Naive thymus-derived CD8-positive, alpha-beta T cell (primary cell): ENCODE results near the gene TBC1D22A. TPM values are rescaled to one million over a fixed set of nuclear protein-coding genes. Genes with fewer than 3 reads are reported as not detected.
A peak's percentile ranks its signal among the peaks of the same experiment; 100 is the strongest.

ENCODE experiments used
- ATAC-seq, 2 donors: fragments of 150-1000 bp; cut with Tn5 transposase in 1 of 2; sonication (Bioruptor Pico), chemical (Tn5 transposase) in 1 of 2; 1 replicate in 1 of 2; 2 replicates in 1 of 2; pipeline ENCODE4 v1.10.0; 2021; ENCODE audit warnings: mild to moderate bottlenecking in 2 of 2, moderate library complexity in 2 of 2
- POLR2A ChIA-PET: fragments of 350-600 bp; sonication (Branson Sonifier 250); formaldehyde crosslinking; loops from one replicate; lab custom pipeline; 2021; ENCODE audit warnings: antibody characterized with exemption; lab: Charles Lee
- DNase-seq, 10 donors: peaks; one replicate each; pipeline versions ENCODE4 v3.0.0 to v3.0.0-alpha.2; 2020 to 2022
- H3K27ac Mint-ChIP-seq, 10 donors: one replicate each; pipeline ENCODE4 v1.8.0; 2020 to 2022; ENCODE audit warnings: mild to moderate bottlenecking in 10 of 10, mixed read lengths in 10 of 10, moderate library complexity in 4 of 10, inconsistent platforms in 1 of 10
- H3K27me3 Mint-ChIP-seq, 5 donors: one replicate each; pipeline ENCODE4 v1.8.0; 2021 to 2022; ENCODE audit warnings: mixed read lengths in 5 of 5
- H3K36me3 Mint-ChIP-seq, 3 donors: one replicate each; pipeline ENCODE4 v1.8.0; 2020 to 2022; ENCODE audit warnings: mixed read lengths in 3 of 3, mild to moderate bottlenecking in 2 of 3, inconsistent platforms in 1 of 3
- H3K4me1 Mint-ChIP-seq, 4 donors: one replicate each; pipeline ENCODE4 v1.8.0; 2021 to 2022; ENCODE audit warnings: mixed read lengths in 4 of 4
- H3K4me3 Mint-ChIP-seq, 10 donors: one replicate each; pipeline ENCODE4 v1.8.0; 2020 to 2022; ENCODE audit warnings: mild to moderate bottlenecking in 10 of 10, mixed read lengths in 10 of 10, moderate library complexity in 6 of 10, inconsistent platforms in 1 of 10
- H3K9me3 Mint-ChIP-seq, 9 donors: one replicate each; pipeline ENCODE4 v1.8.0; 2020 to 2022; ENCODE audit warnings: mixed read lengths in 9 of 9, mild to moderate bottlenecking in 3 of 9, inconsistent platforms in 1 of 9, moderate library complexity in 1 of 9
- polyA plus RNA-seq, 3 donors: library from polyadenylated mRNA; unstranded; fragments of 300-500 nt; fragmentation: Illumina TruSeq; gene quantifications; one replicate each; pipeline ENCODE4 v1.2.3, GENCODE V29; 2021
- total RNA-seq, 8 experiments: library from RNA in 2 of 8; stranded (reverse) in 2 of 8; gene quantifications; one replicate each; pipeline ENCODE4 v1.2.3 and lab custom pipeline; 2021 to 2026

TBC1D22A gene
- total and polyA plus RNA-seq, 5 experiments from 2014 or later: 23.0 to 57.2 (median 24.6) TPM

DNA sequence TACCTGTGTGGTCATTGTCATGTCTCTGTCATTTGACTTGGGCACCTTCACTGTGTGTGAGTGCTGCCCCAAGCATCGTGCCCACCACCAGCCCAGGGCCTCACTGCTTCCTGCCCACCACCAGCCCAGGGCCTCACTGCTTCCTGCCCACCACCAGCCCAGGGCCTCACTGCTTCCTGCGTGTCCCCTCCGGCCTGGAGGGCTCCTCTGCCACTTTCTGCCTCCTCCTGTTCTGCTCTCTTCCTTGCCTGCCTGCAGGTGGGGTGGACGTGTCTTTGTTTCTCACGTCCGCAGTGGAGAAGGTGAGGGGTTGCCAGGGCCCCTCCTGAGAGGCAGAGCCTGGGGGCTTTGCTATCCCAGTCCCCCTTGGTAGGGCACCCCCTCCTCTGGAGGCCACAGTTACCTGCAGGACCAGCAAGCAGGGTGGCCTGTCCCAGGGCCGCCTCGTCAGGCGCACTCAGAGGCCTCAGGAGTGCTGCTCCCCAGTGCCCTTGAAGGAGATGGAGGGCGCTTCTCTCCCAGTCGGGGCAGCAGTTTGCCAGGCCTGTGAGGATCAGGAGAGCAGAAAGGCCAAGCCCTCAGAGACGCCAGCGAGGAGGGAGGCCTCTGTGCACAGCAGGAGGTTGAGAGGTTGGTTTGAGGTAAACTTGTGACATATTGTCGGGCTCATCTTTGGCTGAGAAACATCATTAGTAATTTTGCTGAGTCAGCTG lies 290.7 kb downstream of the TBC1D22A start:
- POLR2A ChIA-PET: no interaction called here
- Mint-ChIP-seq H3K4me1 (peaks cover 11 to 26% (median 18%) of the 10 kb centered on the region in 4 donors), H3K9me3 (no peaks in the 10 kb centered on the region), H3K27ac (peak overlapping the region in 4 of 10 donors; percentile 15 to 76 (median 40)), H3K27me3 (no peaks in the 10 kb centered on the region), H3K4me3 (peak overlapping the region in 1 of 10 donors; percentile 11), H3K36me3 (peaks cover 0 to 30% (median 2%) of the 10 kb centered on the region in 3 donors)
- DNase-seq (no peak), ATAC-seq (no peak)

DNA sequence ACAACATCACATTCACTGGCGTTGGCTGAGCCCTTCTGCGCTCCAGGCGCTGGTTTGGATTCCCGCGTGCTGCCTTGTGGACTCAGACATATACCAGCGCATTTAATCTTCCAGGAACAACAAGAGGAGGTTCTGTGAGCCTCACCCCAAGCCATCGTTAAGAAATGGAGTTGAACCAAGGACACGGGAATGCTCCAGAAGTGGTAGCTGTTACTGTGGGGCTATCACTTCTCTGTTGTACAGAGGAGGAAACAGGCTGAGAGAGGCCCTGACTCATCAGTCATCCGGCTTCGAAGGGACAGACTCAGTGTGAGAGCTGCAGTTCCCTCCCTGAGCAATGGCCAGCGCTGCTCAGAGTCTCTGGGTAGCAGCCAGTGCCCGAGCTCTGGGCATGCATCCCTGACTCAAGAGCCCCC lies 291.3 kb downstream of the TBC1D22A start:
- ATAC-seq (no peak), DNase-seq (no peak)
- Mint-ChIP-seq H3K36me3 (peaks cover 0 to 33% (median 2%) of the 10 kb centered on the region in 3 donors), H3K27ac (peak overlapping the region in 4 of 10 donors; percentile 14 to 76 (median 31)), H3K27me3 (no peaks in the 10 kb centered on the region), H3K4me1 (peaks cover 10 to 29% (median 20%) of the 10 kb centered on the region in 4 donors), H3K9me3 (no peaks in the 10 kb centered on the region), H3K4me3 (no peak overlapping the region)
- POLR2A ChIA-PET: no interaction called here

DNA sequence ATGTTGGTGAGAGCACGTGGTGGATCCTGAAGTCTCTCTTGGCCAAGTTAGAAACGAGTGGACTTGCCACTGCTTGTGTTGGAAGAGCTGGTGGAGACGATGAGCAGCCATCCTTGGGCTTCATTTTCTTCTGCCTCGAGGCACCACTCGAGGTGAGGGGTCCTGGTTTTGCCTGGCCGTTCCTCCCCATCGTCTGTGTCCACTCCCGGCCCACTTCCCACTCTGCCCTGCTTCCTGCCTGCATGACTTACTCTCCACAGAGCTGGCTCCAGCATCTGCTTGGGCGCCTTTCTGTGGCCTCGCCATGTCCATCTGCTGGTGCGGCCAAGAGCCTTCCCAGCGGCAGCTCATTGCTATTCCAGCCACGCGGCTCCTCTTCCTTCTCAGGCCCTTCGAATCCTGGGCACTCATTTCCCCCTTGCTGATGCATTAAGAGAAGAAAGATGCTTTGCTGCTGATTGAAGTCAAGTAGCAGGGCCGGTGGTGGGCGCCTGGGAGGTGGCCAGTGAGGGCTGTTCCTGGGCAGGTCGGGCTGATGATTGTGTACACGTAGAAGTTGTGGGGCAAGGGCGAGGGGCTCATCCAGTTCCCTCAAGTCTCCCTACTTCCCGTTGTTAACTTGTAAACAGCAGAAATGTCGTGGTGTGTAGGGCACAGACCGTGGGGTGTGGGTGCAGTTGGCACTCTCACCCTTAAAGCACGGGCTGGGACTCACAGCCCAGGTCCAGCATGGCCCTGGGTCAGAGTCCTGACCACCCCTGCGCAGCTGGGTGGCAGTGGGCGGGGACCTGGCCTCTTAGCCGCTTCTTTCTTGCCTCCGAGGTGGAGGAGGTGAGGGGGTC lies 292.0 kb downstream of the TBC1D22A start:
- peaks cover 6 to 29% (median 17%) of the 10 kb centered on the region in 4 donors for H3K4me1 Mint-ChIP-seq
- H3K36me3 Mint-ChIP-seq: peaks cover 0 to 39% (median 2%) of the 10 kb centered on the region in 3 donors
- ATAC-seq (no peak), DNase-seq (peak in 1 of 10 donors; percentile 44)
- no peak overlapping the region for H3K4me3 Mint-ChIP-seq
- POLR2A ChIA-PET: no interaction called here
- peak overlapping the region in 4 of 10 donors; percentile 6 to 91 (median 46) for H3K27ac Mint-ChIP-seq
- no peaks in the 10 kb centered on the region for H3K27me3 Mint-ChIP-seq
- no peaks in the 10 kb centered on the region for H3K9me3 Mint-ChIP-seq

DNA sequence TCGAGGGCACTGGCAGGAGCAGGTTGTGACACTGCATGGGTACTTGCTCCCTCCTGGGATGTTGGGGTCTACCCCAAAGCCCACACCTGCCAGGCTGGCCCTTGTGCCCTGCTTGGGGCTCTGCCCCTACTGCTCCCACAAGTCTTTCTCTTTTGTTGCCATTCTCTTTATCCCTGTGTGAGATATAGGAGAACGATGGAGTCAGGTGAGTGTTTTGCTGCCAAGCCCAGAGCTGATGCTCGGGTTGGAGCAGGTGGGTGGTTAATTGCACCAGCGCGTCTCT lies 292.6 kb downstream of the TBC1D22A start:
- ATAC-seq: no peak
- Mint-ChIP-seq H3K4me3 (no peak overlapping the region), H3K27ac (peak overlapping the region in 2 of 10 donors; percentile 7 to 76), H3K9me3 (no peaks in the 10 kb centered on the region), H3K4me1 (peaks cover 2 to 26% (median 16%) of the 10 kb centered on the region in 4 donors), H3K27me3 (no peaks in the 10 kb centered on the region), H3K36me3 (peaks cover 0 to 42% (median 2%) of the 10 kb centered on the region in 3 donors)
- no peak for DNase-seq
- POLR2A ChIA-PET: no interaction called here

DNA sequence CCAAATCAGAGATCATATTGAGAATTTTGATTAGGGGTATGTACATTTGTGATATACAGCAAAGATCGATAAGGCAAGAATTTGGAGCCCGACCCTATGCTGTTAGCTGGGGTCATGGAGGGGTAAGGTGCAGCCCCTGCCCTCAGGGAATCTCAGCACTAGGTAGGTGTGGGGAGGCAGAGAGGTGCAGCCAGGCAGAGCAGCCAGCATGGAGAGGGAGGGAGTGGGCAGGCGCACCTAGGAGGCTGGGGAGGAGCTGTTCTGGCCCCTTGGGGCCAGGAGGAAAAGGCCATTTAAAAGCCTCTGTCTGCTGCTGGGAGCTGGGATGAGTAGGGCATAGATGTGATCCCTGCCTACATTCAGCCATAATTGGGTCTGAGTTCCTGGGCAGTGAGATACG lies 293.0 kb downstream of the TBC1D22A start:
- peaks cover 2 to 24% (median 16%) of the 10 kb centered on the region in 4 donors for H3K4me1 Mint-ChIP-seq
- H3K27ac Mint-ChIP-seq: peak overlapping the region in 2 of 10 donors; percentile 19 to 76
- ATAC-seq: no peak
- POLR2A ChIA-PET: no interaction called here
- peaks cover 0 to 46% (median 2%) of the 10 kb centered on the region in 3 donors for H3K36me3 Mint-ChIP-seq
- H3K9me3 Mint-ChIP-seq: no peaks in the 10 kb centered on the region
- H3K27me3 Mint-ChIP-seq: no peaks in the 10 kb centered on the region
- no peak overlapping the region for H3K4me3 Mint-ChIP-seq
- peak in 1 of 10 donors; percentile 10 for DNase-seq

DNA sequence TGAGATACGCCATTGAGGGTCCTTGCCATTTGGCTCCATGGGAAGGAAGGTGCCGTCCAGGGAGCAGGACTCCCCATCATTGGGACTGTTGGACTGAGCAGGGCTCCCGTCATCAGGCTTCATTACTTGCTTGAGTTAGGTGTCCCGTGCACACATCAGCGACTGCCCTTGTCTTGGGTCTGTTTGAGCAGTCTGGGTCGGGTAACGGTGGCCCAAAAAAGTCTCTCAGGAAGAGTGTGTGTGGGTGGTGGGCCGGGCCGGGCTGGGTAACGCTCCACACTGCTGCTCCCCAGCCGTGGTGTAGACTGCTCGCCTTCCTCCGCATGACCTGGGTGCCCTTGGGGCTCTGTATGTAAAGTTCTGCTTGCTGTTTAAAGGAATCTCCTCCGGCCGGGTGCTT lies 293.5 kb downstream of the TBC1D22A start:
- H3K27me3 Mint-ChIP-seq: no peaks in the 10 kb centered on the region
- peak in 1 of 10 donors; percentile 16 for DNase-seq
- no peaks in the 10 kb centered on the region for H3K9me3 Mint-ChIP-seq
- peaks cover 2 to 24% (median 16%) of the 10 kb centered on the region in 4 donors for H3K4me1 Mint-ChIP-seq
- POLR2A ChIA-PET: no interaction called here
- peaks cover 0 to 49% (median 2%) of the 10 kb centered on the region in 3 donors for H3K36me3 Mint-ChIP-seq
- H3K27ac Mint-ChIP-seq: peak overlapping the region in 1 of 10 donors; percentile 51
- no peak overlapping the region for H3K4me3 Mint-ChIP-seq
- no peak for ATAC-seq

DNA sequence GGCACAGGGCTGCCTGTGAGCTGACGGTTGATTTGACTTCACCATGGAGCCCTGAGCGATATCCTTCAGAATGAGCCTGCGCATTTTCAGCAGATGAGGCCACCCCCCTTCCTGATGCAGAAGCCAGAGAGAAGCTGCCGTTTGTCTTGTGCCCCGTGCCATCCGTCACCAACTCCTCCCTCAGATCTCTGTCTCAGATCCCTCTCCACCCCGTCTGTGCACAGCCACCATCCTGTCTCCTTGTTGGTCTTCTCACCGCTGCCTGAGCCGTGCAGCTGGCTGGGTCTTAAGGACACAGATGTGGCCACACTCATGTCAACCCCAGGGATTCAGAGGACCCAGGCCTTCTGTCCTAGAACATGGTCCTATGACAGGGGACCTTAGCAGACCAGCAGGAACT lies 293.9 kb downstream of the TBC1D22A start:
- Mint-ChIP-seq H3K27me3 (no peaks in the 10 kb centered on the region), H3K4me1 (peaks cover 2 to 26% (median 16%) of the 10 kb centered on the region in 4 donors), H3K27ac (peak overlapping the region in 2 of 10 donors; percentile 38 to 51), H3K9me3 (no peaks in the 10 kb centered on the region), H3K36me3 (peaks cover 2 to 54% (median 5%) of the 10 kb centered on the region in 3 donors), H3K4me3 (no peak overlapping the region)
- no peak for DNase-seq
- POLR2A ChIA-PET: no interaction called here
- no peak for ATAC-seq

DNA sequence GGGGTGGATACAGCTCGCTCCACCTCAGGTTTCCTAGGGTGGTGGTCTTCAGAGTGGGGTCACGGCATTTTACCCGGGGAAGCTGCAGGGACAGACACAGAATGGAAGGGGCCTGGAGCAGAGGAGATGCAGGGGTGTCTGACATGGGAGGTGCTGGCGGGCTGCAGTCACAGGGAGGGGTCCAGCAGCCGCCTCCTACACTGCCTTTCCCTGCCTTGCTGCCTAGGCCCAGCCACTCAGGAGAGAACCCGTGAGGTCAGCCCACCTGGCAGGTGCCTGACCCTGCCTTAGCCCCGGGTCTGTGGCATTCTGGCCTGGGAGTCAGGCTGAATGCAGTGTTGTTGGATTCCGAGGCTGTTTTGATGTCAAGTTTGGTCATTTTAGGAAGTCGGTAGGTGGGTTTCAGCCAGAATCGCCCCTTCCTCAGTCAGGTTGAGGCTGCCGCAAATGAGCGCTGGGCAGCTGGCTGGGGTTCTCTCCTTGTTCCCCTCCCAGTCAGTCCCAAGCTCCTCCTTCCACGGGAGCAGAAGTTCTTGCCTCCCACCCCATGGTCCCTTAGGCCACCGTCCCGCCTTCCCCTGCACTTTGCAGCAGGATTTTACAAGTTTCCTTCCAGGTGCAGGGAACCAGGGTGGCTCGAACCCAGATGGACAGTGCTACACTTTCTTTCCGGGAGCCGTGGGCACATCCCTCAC lies 294.5 kb downstream of the TBC1D22A start:
- no peak for ATAC-seq
- no peaks in the 10 kb centered on the region for H3K9me3 Mint-ChIP-seq
- peaks cover 5 to 58% (median 7%) of the 10 kb centered on the region in 3 donors for H3K36me3 Mint-ChIP-seq
- H3K4me1 Mint-ChIP-seq: peaks cover under 1 to 26% (median 13%) of the 10 kb centered on the region in 4 donors
- H3K27me3 Mint-ChIP-seq: no peaks in the 10 kb centered on the region
- H3K4me3 Mint-ChIP-seq: no peak overlapping the region
- POLR2A ChIA-PET: no interaction called here
- H3K27ac Mint-ChIP-seq: peak overlapping the region in 2 of 10 donors; percentile 38 to 51
- DNase-seq: peak in 1 of 10 donors; percentile 32

DNA sequence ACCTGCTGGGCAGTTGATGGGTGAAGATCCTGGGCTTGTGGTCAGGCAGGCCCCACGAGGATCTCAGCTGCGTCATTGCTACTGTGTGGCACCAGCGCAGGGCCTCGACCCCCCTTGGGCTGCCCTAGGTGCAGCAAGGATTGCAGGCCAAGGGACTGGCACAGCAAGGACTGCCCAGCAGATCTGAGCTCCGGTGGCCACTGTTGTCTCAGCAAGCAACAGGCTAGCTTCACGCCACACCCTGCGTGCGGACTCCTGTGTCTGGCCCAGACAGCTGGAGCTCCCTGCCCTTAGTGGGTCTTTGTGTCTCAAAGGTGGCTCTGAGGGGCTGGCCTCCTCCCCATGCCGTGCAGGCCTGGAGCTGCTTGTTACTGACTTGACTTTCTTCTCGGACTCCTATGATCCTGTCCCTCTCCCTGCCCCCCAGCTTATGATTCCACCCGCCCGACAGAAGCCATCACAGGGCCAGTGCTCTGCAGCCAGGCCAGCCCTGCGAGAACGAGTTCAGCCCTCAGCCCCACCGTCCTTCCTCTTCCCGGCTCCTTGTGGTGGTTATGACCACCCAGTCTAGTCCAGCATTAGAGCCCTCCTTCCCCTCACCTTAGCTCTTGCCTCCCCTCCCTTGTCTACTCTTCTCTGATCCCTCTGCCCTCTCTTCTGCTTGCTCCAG lies 295.6 kb downstream of the TBC1D22A start:
- no peaks in the 10 kb centered on the region for H3K27me3 Mint-ChIP-seq
- ATAC-seq (no peak), DNase-seq (peak in 1 of 10 donors; percentile 45)
- peaks cover 5 to 64% (median 10%) of the 10 kb centered on the region in 3 donors for H3K36me3 Mint-ChIP-seq
- no peaks in the 10 kb centered on the region for H3K9me3 Mint-ChIP-seq
- peaks cover 0 to 22% (median 10%) of the 10 kb centered on the region in 4 donors for H3K4me1 Mint-ChIP-seq
- POLR2A ChIA-PET: no interaction called here
- H3K4me3 Mint-ChIP-seq: no peak overlapping the region
- H3K27ac Mint-ChIP-seq: peak overlapping the region in 2 of 10 donors; percentile 27 to 86

DNA sequence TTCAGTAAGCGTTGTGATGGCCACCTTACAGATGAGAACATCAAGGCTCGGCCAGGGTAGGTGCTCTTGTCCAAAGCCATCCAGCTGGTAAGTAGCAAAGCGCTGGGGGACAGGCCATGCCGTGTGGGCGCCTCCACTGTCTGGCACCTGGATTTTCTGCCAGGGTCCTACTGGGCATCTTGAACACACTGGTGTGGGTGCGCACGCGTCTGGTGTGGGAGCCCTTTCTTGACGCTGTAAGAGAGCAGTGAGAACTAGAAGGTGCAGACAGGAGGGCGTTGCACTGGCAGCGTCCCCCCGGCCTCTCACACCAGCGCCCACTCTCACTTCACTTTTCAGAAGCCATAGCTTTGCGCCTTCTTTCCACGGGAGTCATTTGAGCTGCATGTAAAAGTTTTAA lies 296.6 kb downstream of the TBC1D22A start:
- no peak for ATAC-seq
- Mint-ChIP-seq H3K4me1 (peaks cover 0 to 19% (median 5%) of the 10 kb centered on the region in 4 donors), H3K36me3 (peaks cover 5 to 64% (median 7%) of the 10 kb centered on the region in 3 donors), H3K9me3 (no peaks in the 10 kb centered on the region), H3K27me3 (no peaks in the 10 kb centered on the region), H3K27ac (peak overlapping the region in 1 of 10 donors; percentile 19), H3K4me3 (no peak overlapping the region)
- peak in 1 of 10 donors; percentile 40 for DNase-seq
- POLR2A ChIA-PET: no interaction called here

DNA sequence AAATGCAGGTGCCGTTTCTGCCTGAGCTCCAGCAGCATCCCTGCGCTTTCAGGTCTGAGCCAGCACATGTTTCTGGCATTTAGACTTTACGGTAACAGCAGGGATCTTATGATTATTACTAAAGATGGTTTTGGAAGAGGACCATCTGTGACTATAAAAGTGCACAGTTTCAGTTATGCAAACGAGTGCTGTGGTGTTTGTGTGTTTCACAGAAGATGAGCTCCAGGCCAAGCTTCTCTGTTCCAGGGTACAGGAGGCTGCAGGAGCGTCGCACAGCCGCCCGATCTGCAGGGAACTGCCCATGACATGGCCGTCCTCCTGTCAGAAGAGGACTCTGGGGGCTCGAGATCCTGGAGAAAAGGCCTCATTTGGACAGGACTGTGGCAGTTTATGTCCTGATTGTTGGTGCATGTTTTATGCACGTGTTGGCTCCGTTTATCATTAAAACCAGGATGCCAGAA lies 297.3 kb downstream of the TBC1D22A start:
- peak overlapping the region in 1 of 10 donors; percentile 56 for H3K27ac Mint-ChIP-seq
- ATAC-seq (no peak), DNase-seq (peak in 1 of 10 donors; percentile 10)
- H3K36me3 Mint-ChIP-seq: peaks cover 5 to 68% (median 7%) of the 10 kb centered on the region in 3 donors
- H3K9me3 Mint-ChIP-seq: no peaks in the 10 kb centered on the region
- H3K4me3 Mint-ChIP-seq: no peak overlapping the region
- H3K4me1 Mint-ChIP-seq: peaks cover 0 to 17% (median 5%) of the 10 kb centered on the region in 4 donors
- POLR2A ChIA-PET: no interaction called here
- no peaks in the 10 kb centered on the region for H3K27me3 Mint-ChIP-seq

DNA sequence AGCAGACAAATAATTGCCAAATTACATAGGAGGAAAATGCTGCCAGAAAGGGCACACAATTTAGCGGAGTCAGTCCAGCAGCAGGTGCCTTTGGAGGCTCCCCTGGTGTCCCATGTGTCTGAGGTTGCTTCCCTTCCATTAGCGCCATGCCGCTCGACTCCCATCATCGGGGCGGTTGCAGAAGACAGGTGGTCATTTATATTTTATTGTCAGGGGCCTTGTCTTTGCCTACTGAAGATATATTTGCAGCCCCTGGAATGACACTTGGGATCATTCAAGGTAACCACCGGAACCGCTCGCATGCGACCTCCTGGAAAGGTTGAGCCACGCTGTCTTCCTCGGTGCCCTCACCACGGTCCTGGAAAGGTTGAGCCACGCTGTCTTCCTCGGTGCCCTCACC lies 298.3 kb downstream of the TBC1D22A start:
- no peaks in the 10 kb centered on the region for H3K9me3 Mint-ChIP-seq
- peak in 1 of 10 donors; percentile 30 for DNase-seq
- no peaks in the 10 kb centered on the region for H3K27me3 Mint-ChIP-seq
- no peak for ATAC-seq
- no peak overlapping the region for H3K4me3 Mint-ChIP-seq
- peaks cover 5 to 59% (median 7%) of the 10 kb centered on the region in 3 donors for H3K36me3 Mint-ChIP-seq
- peak overlapping the region in 1 of 10 donors; percentile 24 for H3K27ac Mint-ChIP-seq
- H3K4me1 Mint-ChIP-seq: peaks cover 0 to 16% (median 7%) of the 10 kb centered on the region in 4 donors
- POLR2A ChIA-PET: no interaction called here
